ENCODE measurements around the gene CALHM2. TPM values are rescaled to one million over a fixed set of nuclear protein-coding genes. Genes with fewer than 3 reads are reported as not detected.

Gene CALHM2, protein sequence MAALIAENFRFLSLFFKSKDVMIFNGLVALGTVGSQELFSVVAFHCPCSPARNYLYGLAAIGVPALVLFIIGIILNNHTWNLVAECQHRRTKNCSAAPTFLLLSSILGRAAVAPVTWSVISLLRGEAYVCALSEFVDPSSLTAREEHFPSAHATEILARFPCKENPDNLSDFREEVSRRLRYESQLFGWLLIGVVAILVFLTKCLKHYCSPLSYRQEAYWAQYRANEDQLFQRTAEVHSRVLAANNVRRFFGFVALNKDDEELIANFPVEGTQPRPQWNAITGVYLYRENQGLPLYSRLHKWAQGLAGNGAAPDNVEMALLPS
- 10 to 100 TPM in 3 of 4 donors, 1 to 10 TPM in 1; 8.6 to 33.8 (median 23.1) TPM for total RNA-seq

DNA sequence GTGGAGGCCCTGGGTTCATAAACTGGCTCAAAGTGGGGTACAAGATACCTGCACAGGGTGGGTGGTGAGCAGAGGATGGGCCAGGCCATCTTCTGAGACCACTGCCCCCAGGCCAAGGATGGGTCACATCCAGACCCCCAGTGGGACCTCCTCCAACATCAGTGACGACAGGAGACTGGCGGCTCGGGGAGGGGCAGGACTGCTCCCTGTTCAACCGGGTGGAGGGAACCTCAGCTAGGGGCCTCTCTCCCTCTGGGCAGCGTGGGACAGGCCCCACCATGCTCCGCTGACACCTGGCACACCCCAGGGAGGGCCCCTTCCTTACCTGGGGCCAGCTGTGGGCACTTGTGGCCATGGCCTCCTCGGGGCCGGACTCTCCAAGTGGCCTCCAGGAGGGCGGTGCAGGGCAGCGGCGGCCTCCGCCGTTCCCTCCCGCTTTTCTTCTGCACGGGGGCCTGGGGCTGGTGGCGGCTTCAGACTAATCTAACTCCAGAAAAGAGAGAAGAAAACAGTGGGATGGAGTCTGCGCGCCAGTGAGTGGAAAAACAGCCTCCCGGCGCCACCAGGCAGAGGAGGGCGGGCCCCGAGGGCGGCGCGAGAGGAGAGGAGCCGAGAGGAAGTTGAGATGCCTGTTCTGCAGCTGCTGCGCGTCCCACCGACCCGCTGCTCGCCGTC, at the start of gene CALHM2:
TSS of gene CALHM2 (minus strand) at position 540 of the 675 bp plus-strand sequence. CDS start 2,429 bp downstream, outside the sequence.
- no peak for TF ChIP-seq POLR2A (IDR thresholded peaks at IDR 0.05)
- TF ChIP-seq, protein P1, sequence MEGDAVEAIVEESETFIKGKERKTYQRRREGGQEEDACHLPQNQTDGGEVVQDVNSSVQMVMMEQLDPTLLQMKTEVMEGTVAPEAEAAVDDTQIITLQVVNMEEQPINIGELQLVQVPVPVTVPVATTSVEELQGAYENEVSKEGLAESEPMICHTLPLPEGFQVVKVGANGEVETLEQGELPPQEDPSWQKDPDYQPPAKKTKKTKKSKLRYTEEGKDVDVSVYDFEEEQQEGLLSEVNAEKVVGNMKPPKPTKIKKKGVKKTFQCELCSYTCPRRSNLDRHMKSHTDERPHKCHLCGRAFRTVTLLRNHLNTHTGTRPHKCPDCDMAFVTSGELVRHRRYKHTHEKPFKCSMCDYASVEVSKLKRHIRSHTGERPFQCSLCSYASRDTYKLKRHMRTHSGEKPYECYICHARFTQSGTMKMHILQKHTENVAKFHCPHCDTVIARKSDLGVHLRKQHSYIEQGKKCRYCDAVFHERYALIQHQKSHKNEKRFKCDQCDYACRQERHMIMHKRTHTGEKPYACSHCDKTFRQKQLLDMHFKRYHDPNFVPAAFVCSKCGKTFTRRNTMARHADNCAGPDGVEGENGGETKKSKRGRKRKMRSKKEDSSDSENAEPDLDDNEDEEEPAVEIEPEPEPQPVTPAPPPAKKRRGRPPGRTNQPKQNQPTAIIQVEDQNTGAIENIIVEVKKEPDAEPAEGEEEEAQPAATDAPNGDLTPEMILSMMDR (IDR thresholded peaks at IDR 0.05), result peak in 1 of 6 experiments; percentile 5
- Histone ChIP-seq H3K4me1 (peaks cover 0 to 31% (median 12%) of the 10 kb centered on the region in 4 donors), H3K27me3 (no peaks in the 10 kb centered on the region), H3K4me3 (peak within 1 kb of the TSS; percentile 65 to 77 (median 70)), H3K27ac (peak within 1 kb of the TSS; percentile 76 to 89 (median 85)), H3K36me3 (peaks cover 0 to 20% (median 0%) of the 10 kb centered on the region in 3 donors), H3K9me3 (no peaks in the 10 kb centered on the region)
- DNase-seq, result peak; percentile 70 to 82 (median 74)

DNA sequence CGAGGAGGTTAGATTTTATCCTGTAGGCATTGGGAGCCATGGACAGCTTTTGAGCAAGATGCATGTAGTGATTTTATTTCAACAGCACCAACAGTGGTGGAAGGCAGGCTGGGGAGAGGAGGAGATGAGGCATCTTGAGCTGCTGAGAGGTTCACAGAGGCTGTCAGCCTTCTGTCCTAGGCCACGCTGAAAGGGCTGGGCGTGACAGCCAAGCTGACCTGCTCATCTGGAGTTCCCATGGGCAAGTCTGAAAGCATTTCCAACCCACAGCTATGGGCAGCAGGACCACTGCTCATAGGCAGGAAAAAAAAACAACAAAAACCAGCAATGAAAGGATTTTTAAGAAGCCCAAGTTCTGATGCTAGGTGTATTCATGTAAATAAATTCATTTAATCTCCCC, 49.0 kb upstream of the CALHM2 start:
- TF ChIP-seq, protein P1 (IDR thresholded peaks at IDR 0.05), result no peak
- no peak for TF ChIP-seq POLR2A (IDR thresholded peaks at IDR 0.05)
- Histone ChIP-seq H3K36me3 (no peaks in the 10 kb centered on the region), H3K27ac (no peak overlapping the region), H3K27me3 (no peaks in the 10 kb centered on the region), H3K9me3 (no peaks in the 10 kb centered on the region), H3K4me1 (no peaks in the 10 kb centered on the region), H3K4me3 (no peak overlapping the region)
- no peak for DNase-seq

DNA sequence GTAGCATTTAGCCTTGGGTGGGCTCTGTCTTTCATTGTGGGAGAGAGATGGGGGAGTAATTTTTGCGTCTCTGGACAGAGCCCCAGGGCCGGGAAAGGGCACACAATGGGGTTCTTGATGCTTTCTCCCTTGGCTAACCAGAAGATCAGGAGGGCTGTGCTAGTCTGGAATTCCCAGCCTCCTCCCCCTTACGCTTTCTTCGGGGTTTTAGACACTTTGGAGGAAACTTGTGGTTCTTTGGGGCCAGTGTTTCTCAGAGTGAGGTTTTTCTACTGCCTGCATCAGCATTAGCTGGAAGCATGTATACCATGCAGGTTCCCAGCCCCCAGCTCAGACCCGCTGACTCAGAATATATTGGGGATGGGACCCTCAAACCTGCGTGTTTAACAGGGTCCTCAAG, 48.3 kb upstream of the CALHM2 start:
- Histone ChIP-seq H3K4me3 (no peak overlapping the region), H3K36me3 (no peaks in the 10 kb centered on the region), H3K27ac (no peak overlapping the region), H3K9me3 (no peaks in the 10 kb centered on the region), H3K27me3 (no peaks in the 10 kb centered on the region), H3K4me1 (no peaks in the 10 kb centered on the region)
- TF ChIP-seq, protein P1 (IDR thresholded peaks at IDR 0.05), result no peak
- no peak for TF ChIP-seq POLR2A (IDR thresholded peaks at IDR 0.05)
- no peak for DNase-seq

DNA sequence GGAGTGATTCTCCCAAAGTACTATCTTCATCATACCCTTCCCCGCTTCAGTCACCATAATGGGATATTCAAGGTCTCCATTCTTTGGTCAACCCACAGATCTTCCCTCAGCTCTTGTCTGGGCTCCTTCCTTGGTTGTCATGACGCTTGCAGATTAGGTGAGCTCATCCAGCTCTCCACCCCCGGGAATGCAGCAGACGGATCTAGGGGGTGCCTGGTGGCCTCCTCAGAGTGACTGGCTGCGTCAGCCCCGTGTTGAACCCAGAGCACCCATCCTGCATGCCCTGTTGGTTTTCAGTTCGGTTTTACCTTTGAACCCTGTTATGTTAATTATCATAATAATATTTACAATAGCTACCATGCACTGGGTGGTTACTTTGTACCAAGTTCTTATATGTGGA, 47.7 kb upstream of the CALHM2 start:
- H3K9me3 ChIP-seq, result no peaks in the 10 kb centered on the region
- DNase-seq, result no peak
- no peaks in the 10 kb centered on the region for H3K36me3 ChIP-seq
- H3K4me1 ChIP-seq, result no peaks in the 10 kb centered on the region
- TF ChIP-seq, protein P1 (IDR thresholded peaks at IDR 0.05), result no peak
- TF ChIP-seq POLR2A (IDR thresholded peaks at IDR 0.05), result no peak
- H3K4me3 ChIP-seq, result no peak overlapping the region
- no peak overlapping the region for H3K27ac ChIP-seq
- H3K27me3 ChIP-seq, result peaks cover 0 to 3% of the 10 kb centered on the region in 2 donors

DNA sequence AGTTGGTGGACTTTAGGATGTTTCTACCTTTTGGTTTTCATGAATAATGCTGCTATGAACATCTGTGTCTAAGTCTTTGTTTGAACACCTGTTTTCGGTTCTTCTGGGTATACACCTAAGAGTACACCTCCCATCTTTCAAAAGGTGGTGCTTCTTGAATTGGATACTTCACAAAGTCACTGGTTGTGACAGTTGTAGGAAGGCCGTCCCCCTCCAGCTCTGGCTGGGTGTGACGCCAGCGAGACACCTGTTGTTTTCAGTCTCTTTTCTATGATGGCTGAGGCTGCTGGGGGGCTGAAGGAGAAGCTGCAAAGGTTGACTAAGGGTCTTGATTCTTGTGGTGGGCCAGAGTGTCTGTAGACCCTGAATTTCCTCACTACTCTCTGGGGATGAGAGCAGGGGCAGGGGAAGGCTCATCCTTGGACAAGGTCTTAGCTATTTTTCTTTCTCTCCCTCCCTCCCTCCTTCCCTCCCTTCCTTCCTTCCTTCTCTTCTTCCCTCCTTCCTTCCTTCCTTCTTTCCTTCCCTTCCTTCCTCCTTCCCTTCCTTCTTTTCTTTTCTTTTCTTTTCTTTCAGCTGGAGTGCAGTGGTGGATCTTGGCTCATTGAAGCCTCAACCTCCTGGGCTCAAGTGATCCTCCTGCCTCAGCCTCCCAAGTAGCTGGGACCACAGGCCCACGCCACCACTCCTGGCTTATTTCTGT, 46.9 kb upstream of the CALHM2 start:
- Histone ChIP-seq H3K9me3 (no peaks in the 10 kb centered on the region), H3K27ac (no peak overlapping the region), H3K4me3 (no peak overlapping the region), H3K27me3 (peaks cover 0 to 11% of the 10 kb centered on the region in 2 donors), H3K4me1 (peaks cover 0 to 7% (median 2%) of the 10 kb centered on the region in 4 donors), H3K36me3 (no peaks in the 10 kb centered on the region)
- TF ChIP-seq POLR2A (IDR thresholded peaks at IDR 0.05), result no peak
- TF ChIP-seq, protein P1 (IDR thresholded peaks at IDR 0.05), result no peak
- no peak for DNase-seq
